ENCODE data around the gene CLTB. TPM values are rescaled to one million over a fixed set of nuclear protein-coding genes. Genes with fewer than 3 reads are reported as not detected.

Gene CLTB
- total RNA-seq, 1 donor from 2014 or later: 75.8 TPM

DNA sequence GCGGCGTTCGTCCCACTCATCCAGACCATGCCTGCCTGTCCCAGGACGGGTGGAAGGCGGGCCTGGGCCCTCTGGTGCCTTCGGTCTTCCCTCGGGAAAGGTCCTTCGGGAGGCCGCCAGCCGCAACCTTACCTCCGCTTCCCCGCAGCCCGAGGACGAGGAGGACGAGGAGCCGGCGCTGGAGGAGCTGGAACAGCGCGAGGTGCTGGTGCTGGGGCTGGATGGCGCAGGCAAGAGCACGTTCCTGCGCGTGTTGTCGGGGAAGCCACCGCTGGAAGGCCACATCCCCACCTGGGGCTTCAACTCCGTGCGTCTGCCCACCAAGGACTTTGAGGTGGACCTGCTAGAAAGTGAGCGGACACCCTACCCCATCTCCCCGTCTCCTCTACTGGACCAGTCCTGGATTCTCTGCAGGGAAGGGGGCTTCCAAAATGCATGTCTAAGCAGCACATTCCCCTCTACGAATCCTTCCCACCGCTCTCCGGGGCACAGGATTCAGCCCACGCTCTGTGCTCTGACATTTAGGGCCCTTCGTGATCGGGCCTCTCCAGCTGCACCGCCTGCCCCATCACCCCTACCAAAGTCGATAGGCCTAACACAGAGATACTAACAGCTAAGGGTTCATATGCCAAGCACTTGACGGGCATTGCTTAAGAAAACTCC lies 50.0 kb downstream of the CLTB start:
- DNase-seq (no peak), ATAC-seq (no peak)
- H3K27ac ChIP-seq: peak overlapping the region; percentile 71
- no peaks in the 10 kb centered on the region for H3K9me3 ChIP-seq
- H3K27me3 ChIP-seq (ENCODE audit: low read depth): no peaks in the 10 kb centered on the region
- peaks cover 18% of the 10 kb centered on the region for H3K4me1 ChIP-seq
- TF ChIP-seq, protein P1, sequence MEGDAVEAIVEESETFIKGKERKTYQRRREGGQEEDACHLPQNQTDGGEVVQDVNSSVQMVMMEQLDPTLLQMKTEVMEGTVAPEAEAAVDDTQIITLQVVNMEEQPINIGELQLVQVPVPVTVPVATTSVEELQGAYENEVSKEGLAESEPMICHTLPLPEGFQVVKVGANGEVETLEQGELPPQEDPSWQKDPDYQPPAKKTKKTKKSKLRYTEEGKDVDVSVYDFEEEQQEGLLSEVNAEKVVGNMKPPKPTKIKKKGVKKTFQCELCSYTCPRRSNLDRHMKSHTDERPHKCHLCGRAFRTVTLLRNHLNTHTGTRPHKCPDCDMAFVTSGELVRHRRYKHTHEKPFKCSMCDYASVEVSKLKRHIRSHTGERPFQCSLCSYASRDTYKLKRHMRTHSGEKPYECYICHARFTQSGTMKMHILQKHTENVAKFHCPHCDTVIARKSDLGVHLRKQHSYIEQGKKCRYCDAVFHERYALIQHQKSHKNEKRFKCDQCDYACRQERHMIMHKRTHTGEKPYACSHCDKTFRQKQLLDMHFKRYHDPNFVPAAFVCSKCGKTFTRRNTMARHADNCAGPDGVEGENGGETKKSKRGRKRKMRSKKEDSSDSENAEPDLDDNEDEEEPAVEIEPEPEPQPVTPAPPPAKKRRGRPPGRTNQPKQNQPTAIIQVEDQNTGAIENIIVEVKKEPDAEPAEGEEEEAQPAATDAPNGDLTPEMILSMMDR (IDR thresholded peaks at IDR 0.05): no peak
- intact Hi-C loops (cut with DNase I): no loop called here
- H3K4me3 ChIP-seq: peak overlapping the region; percentile 89
- peaks cover 15% of the 10 kb centered on the region for H3K36me3 ChIP-seq

DNA sequence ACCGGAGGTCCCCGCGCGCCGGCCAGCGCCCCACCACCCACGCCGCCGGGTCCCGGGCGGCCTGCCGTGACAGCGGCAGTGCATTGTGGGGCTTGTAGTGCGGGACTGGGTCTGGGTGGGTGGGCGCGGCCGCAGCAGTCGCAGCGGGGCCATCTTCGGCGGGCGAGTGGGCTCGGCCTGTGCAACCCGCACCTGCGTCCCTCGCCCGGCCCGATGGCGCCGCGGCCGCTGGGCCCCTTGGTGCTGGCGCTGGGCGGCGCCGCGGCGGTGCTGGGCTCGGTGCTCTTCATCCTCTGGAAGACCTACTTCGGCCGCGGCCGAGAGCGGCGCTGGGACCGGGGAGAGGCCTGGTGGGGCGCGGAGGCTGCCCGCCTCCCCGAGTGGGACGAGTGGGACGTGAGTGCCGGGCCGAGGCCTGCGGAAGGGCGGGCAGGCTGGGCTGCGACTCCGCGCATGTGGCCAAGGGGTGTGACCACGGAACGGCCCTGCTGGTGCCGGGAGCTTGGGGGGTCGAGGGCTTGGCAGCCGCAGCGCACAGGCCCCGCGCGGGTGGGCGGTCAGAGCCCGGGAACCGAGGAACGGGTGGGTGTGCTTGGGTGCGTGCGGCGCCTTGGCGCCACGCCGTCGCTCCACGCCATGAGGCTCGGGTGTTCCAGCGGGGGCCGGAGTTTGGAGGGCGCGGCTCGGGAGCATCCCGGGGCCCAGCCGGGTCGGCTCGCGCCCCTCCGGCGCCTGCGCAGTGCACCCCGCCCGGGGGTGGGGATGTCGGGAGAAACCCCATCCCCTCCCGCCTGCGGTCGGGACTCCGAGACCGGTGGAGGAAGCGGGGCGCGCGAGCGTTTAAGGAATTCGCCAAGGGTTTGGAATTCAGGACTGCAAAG lies 50.7 kb downstream of the CLTB start, which contains the start of gene ARL10:
TSS of gene ARL10 (plus strand) at position 137 of the 881 bp plus-strand sequence. CDS start at position 214, 77 bp downstream.
- TF ChIP-seq, protein P1 (IDR thresholded peaks at IDR 0.05): no peak
- H3K27ac ChIP-seq: peak within 1 kb of the TSS; percentile 71
- H3K36me3 ChIP-seq: peaks cover 15% of the 10 kb centered on the region
- intact Hi-C loops (cut with DNase I): no loop called here
- DNase-seq: peak; percentile 66
- ATAC-seq: peak; percentile 18 to 43
- peak within 1 kb of the TSS; percentile 89 for H3K4me3 ChIP-seq
- peaks cover 21% of the 10 kb centered on the region for H3K4me1 ChIP-seq
- H3K27me3 ChIP-seq (ENCODE audit: low read depth): no peaks in the 10 kb centered on the region
- H3K9me3 ChIP-seq: no peaks in the 10 kb centered on the region

DNA sequence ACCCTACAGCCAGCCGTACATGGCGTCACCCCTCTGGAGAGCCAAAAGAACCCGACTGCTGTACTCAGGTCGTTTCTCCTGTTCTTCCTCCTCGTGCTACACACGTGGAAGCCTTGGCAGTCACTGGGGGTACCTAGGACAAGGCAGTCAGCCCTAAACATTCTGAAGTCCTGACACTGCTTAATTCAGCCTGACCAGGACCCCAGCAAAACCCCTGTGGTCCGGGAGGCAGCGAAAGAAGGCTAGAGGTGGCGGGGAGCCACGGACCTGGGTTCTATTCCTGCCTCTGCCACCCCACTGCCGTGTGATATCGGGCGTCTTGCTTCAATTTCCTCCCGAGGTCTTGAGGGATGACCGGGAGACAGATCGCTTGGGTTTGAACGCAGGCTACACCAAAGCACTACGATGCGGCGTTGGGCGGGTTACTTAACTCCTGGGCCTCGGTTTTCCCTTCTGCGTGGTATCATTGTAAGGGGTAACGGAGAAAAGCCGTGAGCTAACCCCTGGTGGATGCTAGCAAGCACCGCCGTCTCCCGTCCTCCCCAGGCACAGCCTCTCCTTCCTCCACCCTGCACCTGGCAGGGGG lies 51.5 kb downstream of the CLTB start:
- H3K27ac ChIP-seq: peak overlapping the region; percentile 71
- peaks cover 9% of the 10 kb centered on the region for H3K36me3 ChIP-seq
- no peak for ATAC-seq

DNA sequence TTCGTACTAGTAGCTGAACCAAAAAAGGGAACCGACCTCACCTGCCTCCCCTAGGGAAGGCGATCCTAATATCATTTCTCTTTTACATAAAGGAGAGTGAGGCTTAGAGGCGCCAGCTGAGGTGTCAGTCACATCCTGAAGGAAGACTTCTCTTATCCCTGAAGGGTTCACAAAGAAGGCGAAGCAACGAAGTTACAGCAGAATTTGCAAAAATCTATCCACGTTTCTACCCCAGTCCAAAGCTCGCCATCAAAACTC lies 54.2 kb downstream of the CLTB start:
- TF ChIP-seq, protein P1 (IDR thresholded peaks at IDR 0.05): no peak
- no peak for ATAC-seq
- intact Hi-C loops (cut with DNase I): no loop called here
- H3K4me1 ChIP-seq: peaks cover 36% of the 10 kb centered on the region
- no peaks in the 10 kb centered on the region for H3K27me3 ChIP-seq (ENCODE audit: low read depth)
- DNase-seq: no peak
- no peaks in the 10 kb centered on the region for H3K9me3 ChIP-seq
- H3K4me3 ChIP-seq: peak overlapping the region; percentile 94
- peaks cover 21% of the 10 kb centered on the region for H3K36me3 ChIP-seq
- peak overlapping the region; percentile 83 for H3K27ac ChIP-seq

More for the DNA sequence above, 51.5 kb downstream of the CLTB start:
- Histone ChIP-seq H3K4me3 (peak overlapping the region; percentile 89), H3K4me1 (peaks cover 29% of the 10 kb centered on the region), H3K9me3 (no peaks in the 10 kb centered on the region), H3K27me3 (ENCODE audit: low read depth) (no peaks in the 10 kb centered on the region)
- no peak for DNase-seq
- TF ChIP-seq, protein P1 (IDR thresholded peaks at IDR 0.05): no peak
- intact Hi-C loops (cut with DNase I): no loop called here

DNA sequence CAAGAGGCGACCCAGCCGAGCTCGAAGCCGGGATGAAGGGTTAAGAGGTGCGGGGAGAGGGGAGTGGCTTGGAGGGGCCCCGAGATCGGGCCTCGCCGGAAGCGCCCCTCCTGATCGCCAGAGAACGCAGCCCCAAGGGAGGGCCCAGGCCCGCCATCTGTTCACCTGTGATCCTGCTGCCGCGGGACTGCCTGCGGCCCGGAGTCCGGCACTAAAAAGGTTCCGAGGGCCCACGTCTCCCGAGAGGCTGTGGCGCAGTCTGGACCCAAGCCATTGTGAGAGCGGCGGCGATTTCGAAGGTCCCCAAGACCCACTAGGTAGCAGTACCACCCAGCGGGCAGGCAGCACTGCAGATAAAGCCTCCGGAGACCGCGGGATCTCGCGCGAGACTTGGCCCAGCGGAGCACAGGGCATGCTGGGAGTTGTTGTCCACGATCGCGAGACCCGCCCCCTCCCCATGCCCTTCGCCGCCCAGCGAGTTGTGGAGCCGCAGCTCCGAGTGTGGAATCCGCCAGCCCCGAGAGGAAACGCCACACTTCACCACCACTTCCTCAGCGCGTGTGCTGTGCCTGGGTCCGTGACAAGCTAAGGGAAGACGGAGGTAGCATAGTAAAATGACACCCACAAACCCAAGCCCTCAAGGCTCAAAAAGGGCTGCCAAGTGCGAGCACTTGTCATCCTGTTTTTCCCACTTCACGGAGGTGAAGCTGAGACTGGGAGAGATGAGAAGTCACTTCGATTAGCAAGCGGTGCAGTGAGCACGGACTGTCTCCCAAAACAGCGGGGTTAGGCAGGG lies 54.7 kb downstream of the CLTB start, which contains the start of gene KIAA1191:
TSS of gene KIAA1191 (minus strand) at position 328 of the 796 bp plus-strand sequence. CDS start 2,256 bp downstream, outside the sequence.
- TF ChIP-seq, protein P1 (IDR thresholded peaks at IDR 0.05): peak; percentile 34
- ATAC-seq: peak; percentile 98
- peak; percentile 98 for DNase-seq
- no peaks in the 10 kb centered on the region for H3K9me3 ChIP-seq
- H3K4me3 ChIP-seq: peak within 1 kb of the TSS; percentile 94
- intact Hi-C loops (cut with DNase I): no loop called here
- H3K4me1 ChIP-seq: peaks cover 36% of the 10 kb centered on the region
- no peaks in the 10 kb centered on the region for H3K27me3 ChIP-seq (ENCODE audit: low read depth)
- H3K36me3 ChIP-seq: peaks cover 26% of the 10 kb centered on the region
- peak within 1 kb of the TSS; percentile 83 for H3K27ac ChIP-seq
